Kidney (tissue), 14 donors: Measurements from ENCODE around the gene MPI. TPM values are rescaled to one million over a fixed set of nuclear protein-coding genes. Genes with fewer than 3 reads are reported as not detected.

Experiments
- DNase-seq, 5 donors: peaks; one replicate each; pipeline ENCODE4 v3.0.0-alpha.2; 2013 to 2020
- FAIRE-seq: peaks from 2 replicates; lab custom pipeline; 2012; peaks lifted over from hg19 to GRCh38; lab: Jason Lieb, UNC
- H3K27ac ChIP-seq, 2 donors: one replicate each; pipeline ENCODE4 v1.7.0; 2013; ENCODE audit warnings: low read depth in 2 of 2, low read length in 2 of 2, inconsistent platforms in 1 of 2
- H3K27me3 ChIP-seq: one replicate; pipeline ENCODE4 v1.7.1; 2013; ENCODE audit warnings: low read length, inconsistent platforms; ENCODE audit not compliant: control insufficient read depth, insufficient read depth
- H3K36me3 ChIP-seq, 3 donors: one replicate each; pipeline versions ENCODE4 v1.7.0 to v1.7.1; 2013; ENCODE audit warnings: low read length in 3 of 3, control low read depth in 1 of 3, inconsistent platforms in 1 of 3; ENCODE audit not compliant: insufficient read depth in 3 of 3, control insufficient read depth in 2 of 3
- H3K4me1 ChIP-seq, 3 donors: one replicate each; pipeline versions ENCODE4 v1.7.0 to v1.7.1; 2013; ENCODE audit warnings: low read length in 3 of 3, inconsistent platforms in 1 of 3, low read depth in 1 of 3; ENCODE audit not compliant: control insufficient read depth in 2 of 3, insufficient read depth in 2 of 3
- H3K4me3 ChIP-seq, 3 donors: one replicate each; pipeline versions ENCODE4 v1.7.0 to v1.8.1; 2013; ENCODE audit warnings: low read length in 3 of 3, control low read depth in 1 of 3, inconsistent platforms in 1 of 3
- H3K9ac ChIP-seq, 3 donors: one replicate each; pipeline versions ENCODE4 v1.7.0 to v1.7.1; 2013; ENCODE audit warnings: low read length in 3 of 3, control low read depth in 1 of 3, inconsistent platforms in 1 of 3
- H3K9me3 ChIP-seq, 3 donors: one replicate each; pipeline versions ENCODE4 v1.7.0 to v1.7.1; 2013; ENCODE audit warnings: low read length in 3 of 3, control low read depth in 1 of 3, inconsistent platforms in 1 of 3; ENCODE audit not compliant: control insufficient read depth in 2 of 3, insufficient read depth in 1 of 3
- intact Hi-C: fragments of 100-400 bp; cut with DNase I; formaldehyde crosslinking; loops from one replicate; pipeline ENCODE4 v1.11.1; 2022
- polyA plus RNA-seq: library from polyadenylated mRNA; stranded (reverse); fragments of 350-450 nt; fragmentation: Illumina TruSeq; extraction: RNeasy Lipid Tissue Mini Kit (QIAGEN cat#74804); gene quantifications from one replicate; pipeline ENCODE4 v1.2.3, GENCODE V29; 2014; ENCODE audit warnings: low read depth, low replicate concordance; ENCODE audit not compliant: insufficient read depth
- total RNA-seq: library from RNA; stranded (reverse); fragmentation: NEBNext Ultra II Directional; extraction: Animal tissue kit (Norgen Biotek cat#: 25700); gene quantifications from one replicate; pipeline ENCODE4 v1.2.1, GENCODE V29; 2021
- TF ChIP-seq, protein P1 (sequence below): IDR thresholded peaks from 3 replicates; pipeline ENCODE4 v1.5.1; 2012; ENCODE audit warnings: mild to moderate bottlenecking, moderate library complexity, borderline replicate concordance; ENCODE audit not compliant: insufficient read depth; ENCODE audit errors: extremely low read depth
- donor health status: control.
- donor health status: control.
- donor health status: control.
- donor health status: control.
- donor health status: control.
- donor health status: DM: yes; HTN: yes; CAD: no.
- donor health status: Normal renal cell carcinoma (clear cell type).

Gene MPI
- total and polyA plus RNA-seq, 2 donors from 2014 or later: 33.7 to 52.0 TPM

DNA sequence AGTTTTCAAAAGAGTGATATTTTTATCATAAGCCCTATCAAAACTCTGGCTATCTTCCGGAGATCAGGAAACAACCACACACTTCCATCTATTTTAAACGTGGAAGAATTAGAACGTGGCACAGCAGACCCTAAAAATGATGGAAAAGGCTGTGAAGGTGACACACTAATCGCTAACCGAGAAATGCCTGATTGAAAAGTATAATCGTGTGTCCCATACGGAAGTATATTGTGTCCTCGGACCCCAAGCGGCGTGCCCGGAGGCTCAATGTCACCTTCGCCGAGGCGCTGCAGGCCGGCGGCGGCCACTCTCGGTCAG is 47.4 kb downstream of the MPI start:
- peak in 1 of 5 donors; percentile 46 for DNase-seq
- intact Hi-C loops: no loop called here
- no peaks in the 10 kb centered on the region for H3K27me3 ChIP-seq
- H3K4me1 ChIP-seq: peaks cover 0 to 6% (median 3%) of the 10 kb centered on the region in 3 donors
- H3K9me3 ChIP-seq: no peaks in the 10 kb centered on the region
- peak overlapping the region; percentile 12 to 95 (median 44) for H3K9ac ChIP-seq
- H3K36me3 ChIP-seq: no peaks in the 10 kb centered on the region
- no peak for FAIRE-seq
- H3K27ac ChIP-seq: peak overlapping the region; percentile 97 to 99
- TF ChIP-seq, protein P1, sequence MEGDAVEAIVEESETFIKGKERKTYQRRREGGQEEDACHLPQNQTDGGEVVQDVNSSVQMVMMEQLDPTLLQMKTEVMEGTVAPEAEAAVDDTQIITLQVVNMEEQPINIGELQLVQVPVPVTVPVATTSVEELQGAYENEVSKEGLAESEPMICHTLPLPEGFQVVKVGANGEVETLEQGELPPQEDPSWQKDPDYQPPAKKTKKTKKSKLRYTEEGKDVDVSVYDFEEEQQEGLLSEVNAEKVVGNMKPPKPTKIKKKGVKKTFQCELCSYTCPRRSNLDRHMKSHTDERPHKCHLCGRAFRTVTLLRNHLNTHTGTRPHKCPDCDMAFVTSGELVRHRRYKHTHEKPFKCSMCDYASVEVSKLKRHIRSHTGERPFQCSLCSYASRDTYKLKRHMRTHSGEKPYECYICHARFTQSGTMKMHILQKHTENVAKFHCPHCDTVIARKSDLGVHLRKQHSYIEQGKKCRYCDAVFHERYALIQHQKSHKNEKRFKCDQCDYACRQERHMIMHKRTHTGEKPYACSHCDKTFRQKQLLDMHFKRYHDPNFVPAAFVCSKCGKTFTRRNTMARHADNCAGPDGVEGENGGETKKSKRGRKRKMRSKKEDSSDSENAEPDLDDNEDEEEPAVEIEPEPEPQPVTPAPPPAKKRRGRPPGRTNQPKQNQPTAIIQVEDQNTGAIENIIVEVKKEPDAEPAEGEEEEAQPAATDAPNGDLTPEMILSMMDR: no peak
- H3K4me3 ChIP-seq: peak overlapping the region; percentile 63 to 94 (median 78)

DNA sequence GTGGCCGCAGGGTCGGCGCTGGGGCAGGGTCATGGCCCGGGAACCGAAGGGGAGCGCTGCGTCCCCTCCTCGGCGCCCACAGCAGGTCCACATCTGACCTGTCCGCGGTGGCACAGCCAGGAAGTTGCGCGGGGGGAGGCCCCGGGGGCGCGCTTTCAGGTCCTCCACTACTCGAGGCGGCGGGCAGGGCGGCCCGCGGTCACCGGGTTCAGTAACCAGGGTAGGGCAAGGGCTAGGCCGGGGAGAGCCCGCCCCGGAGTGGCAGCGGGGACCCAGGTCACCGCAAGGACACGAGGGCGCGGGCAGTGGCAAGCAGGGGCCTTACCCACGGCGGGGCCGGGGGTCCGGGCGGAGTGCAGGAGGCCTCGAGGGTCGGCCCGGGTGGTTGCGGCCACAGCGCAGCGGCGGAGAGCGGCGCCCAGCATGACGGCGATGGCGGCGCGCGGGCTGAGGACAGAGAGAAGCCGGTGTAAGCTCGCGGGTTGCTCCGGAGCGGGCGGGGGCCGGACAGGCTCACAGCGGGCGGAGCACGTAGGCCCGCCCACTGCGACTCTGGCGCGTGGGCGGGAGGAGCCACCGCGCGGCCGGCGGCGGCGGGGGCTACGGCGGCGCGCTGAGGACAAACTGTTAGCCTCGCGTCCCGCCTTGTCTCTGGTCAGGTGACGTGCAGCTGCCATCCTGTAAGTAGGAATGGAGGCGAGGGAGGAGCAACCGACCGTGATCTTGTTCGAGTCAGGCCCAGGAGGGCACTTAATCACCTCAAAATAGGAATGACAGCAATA is 47.9 kb downstream of the MPI start, which contains the start of gene COX5A:
TSS of gene COX5A (minus strand) at position 484 of the 782 bp plus-strand sequence. CDS start at position 425, 59 bp downstream.
- Histone ChIP-seq H3K4me3 (peak within 1 kb of the TSS; percentile 63 to 94 (median 89)), H3K27ac (peak within 1 kb of the TSS; percentile 97 to 99), H3K9me3 (no peaks in the 10 kb centered on the region), H3K4me1 (peaks cover 0 to 6% (median 3%) of the 10 kb centered on the region in 3 donors), H3K27me3 (no peaks in the 10 kb centered on the region), H3K9ac (peak within 1 kb of the TSS; percentile 12 to 95 (median 83)), H3K36me3 (no peaks in the 10 kb centered on the region)
- intact Hi-C loops: no loop called here
- FAIRE-seq (no peak), DNase-seq (peak; percentile 96 to 99 (median 97))
- TF ChIP-seq, protein P1: peak; percentile 2

DNA sequence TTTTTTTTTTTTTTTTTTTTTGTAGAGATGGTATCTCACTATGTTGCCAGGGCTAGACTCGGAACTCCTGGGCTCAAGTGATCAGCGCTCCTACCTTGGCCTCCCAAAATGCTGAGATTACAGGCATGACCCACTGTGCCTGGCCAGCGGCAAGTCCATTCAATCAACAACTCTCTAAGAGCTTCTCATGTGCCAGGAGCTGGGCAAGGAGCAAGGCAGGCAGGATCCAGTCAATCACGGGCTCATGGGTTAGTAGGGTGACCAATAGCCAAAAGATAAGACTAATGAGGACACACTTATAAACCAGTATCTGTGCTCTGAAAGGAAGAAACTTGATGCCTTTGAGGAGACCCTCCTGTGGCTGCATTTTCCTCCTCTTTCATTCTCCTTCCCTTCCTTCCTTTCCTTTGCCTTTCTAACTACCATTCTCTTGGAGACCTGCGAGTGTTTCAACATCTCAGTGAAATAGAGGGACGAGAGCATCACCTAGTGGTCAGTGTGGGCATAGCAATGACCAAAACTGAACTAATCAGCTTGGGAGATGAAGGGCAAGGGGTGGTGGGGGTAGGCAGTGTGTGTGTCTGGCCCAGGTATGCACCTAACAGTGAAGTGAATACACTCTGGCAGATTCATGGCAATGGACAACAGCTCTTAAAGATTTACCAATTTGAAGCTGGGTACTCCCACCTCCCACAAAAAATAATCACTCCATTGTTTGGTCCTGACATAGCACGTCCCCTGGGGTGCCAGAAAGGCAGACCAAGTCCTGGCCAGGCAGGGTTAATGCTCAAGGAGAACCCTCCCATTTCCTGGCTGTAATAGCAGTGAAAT is 60.5 kb downstream of the MPI start:
- Histone ChIP-seq H3K27ac (no peak overlapping the region), H3K27me3 (no peaks in the 10 kb centered on the region), H3K4me1 (peaks cover 0 to 3% (median 2%) of the 10 kb centered on the region in 3 donors), H3K36me3 (no peaks in the 10 kb centered on the region), H3K4me3 (no peak overlapping the region), H3K9me3 (no peaks in the 10 kb centered on the region), H3K9ac (no peak overlapping the region)
- TF ChIP-seq, protein P1: peak; percentile 100
- DNase-seq (peak; percentile 38 to 91 (median 85)), FAIRE-seq (no peak)
- intact Hi-C loops: loop anchor here (5.0 kb wide), 1 partner anchor 178 kb away; no protein-coding TSS in a partner anchor
